A673 (cell line): Measurements from ENCODE around the gene TMEM109.

Experiments
- EZH2 ChIP-seq: fragments of 200-600 bp; sonication (generic); IDR thresholded peaks from 2 replicates; pipeline ENCODE4 v1.6.1; 2017; ENCODE audit warnings: borderline replicate concordance, low read depth, mild to moderate bottlenecking, mixed read lengths, antibody characterized with exemption, low read length; ENCODE audit not compliant: poor library complexity, severe bottlenecking
- TF ChIP-seq, protein P1 (sequence below): fragments of 300-800, 200-600 bp; sonication (generic); conservative IDR thresholded peaks from 2 replicates; pipeline ENCODE4 v1.5.1; 2017; ENCODE audit warnings: low read depth, mild to moderate bottlenecking, antibody characterized with exemption, low read length, moderate library complexity, mixed read lengths

DNA sequence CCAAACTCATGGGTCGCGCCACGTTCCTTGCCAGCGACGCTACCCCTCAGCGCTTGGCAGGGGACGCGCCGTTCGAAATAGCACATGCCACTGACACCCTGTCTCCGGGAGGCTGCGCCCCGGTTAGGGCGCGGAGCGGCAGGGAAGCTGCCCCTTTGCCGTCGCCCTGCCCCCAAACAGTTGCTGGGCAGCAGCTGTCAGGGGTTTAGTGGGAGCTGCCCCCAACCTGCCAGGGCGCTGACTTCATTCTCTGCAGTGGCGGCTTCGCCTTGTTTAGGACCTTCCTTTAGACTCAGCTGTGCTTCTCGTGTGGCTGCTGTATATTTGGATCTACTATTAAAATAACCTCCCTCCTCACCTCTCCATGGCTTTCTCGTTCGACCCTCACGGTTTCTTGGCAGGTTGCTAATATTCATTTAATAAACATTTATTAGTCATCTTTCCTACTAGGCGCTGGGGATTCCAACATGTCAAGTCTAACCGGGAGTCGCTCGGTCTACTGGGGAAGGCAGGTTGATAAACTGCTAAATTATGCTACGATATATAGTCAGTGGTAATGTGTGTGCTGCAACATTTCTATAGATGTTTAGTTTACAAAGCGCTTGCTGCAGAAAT lies 782 bp downstream of the TMEM109 start:
- TF ChIP-seq, protein P1, sequence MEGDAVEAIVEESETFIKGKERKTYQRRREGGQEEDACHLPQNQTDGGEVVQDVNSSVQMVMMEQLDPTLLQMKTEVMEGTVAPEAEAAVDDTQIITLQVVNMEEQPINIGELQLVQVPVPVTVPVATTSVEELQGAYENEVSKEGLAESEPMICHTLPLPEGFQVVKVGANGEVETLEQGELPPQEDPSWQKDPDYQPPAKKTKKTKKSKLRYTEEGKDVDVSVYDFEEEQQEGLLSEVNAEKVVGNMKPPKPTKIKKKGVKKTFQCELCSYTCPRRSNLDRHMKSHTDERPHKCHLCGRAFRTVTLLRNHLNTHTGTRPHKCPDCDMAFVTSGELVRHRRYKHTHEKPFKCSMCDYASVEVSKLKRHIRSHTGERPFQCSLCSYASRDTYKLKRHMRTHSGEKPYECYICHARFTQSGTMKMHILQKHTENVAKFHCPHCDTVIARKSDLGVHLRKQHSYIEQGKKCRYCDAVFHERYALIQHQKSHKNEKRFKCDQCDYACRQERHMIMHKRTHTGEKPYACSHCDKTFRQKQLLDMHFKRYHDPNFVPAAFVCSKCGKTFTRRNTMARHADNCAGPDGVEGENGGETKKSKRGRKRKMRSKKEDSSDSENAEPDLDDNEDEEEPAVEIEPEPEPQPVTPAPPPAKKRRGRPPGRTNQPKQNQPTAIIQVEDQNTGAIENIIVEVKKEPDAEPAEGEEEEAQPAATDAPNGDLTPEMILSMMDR = no peak
- TF ChIP-seq EZH2 = no peak
